SH-SY5Y (cell line): ENCODE measurements around the gene MRPL51.

Experiments
- GATA2 ChIP-seq: IDR thresholded peaks from 2 replicates; pipeline ENCODE4 v1.6.1; 2011; ENCODE audit warnings: mild to moderate bottlenecking, low read depth, low read length
- GATA3 ChIP-seq: IDR thresholded peaks from 2 replicates; pipeline ENCODE4 v1.6.1; 2011; ENCODE audit warnings: low read depth, mild to moderate bottlenecking, low read length, moderate library complexity

DNA sequence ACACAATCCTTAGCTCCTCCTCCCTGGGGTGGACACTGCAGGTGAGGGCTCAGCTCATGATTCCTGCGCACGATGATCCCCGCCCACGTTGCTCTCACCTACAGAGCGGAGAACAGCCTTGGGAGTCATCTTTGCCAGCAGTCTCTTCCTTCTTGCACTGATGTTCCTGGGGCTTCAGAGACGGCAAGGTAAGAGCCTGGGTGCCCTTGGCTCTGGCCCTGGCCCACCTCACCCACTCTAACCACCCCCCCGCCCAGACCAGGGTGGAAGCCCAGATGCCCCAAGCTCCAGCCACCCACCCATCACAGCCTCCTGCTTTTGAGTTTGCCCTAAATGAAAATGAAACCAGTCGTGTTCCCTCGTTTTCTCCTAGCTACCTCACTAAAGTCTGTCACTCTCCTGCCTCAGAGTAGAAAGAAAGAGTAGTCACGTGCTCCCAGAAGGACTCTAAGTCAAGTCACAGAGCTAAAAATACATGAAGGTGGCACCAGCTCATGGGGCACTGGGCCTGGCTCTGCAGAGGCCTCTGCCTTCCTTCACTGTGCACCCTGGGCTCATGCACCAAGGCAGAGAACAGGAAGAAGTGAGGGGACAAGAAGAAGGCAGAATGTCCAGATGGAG, 32.2 kb downstream of the MRPL51 start:
- TF ChIP-seq GATA3 (no peak), GATA2 (no peak)
